CD4-positive, alpha-beta memory T cell (primary cell): Measurements from ENCODE around the gene PRPF4. TPM values are rescaled to one million over a fixed set of nuclear protein-coding genes. Genes with fewer than 3 reads are reported as not detected.

Experiments
- CTCF ChIA-PET: fragments of 350-600 bp; sonication (Branson Sonifier 250); formaldehyde crosslinking; loops from one replicate; lab custom pipeline; 2021; ENCODE audit warnings: inconsistent platforms; ENCODE audit not compliant: partially characterized antibody; lab: Charles Lee
- POLR2A ChIA-PET: fragments of 350-600 bp; sonication (Branson Sonifier 250); formaldehyde crosslinking; loops from one replicate; lab custom pipeline; 2021; ENCODE audit not compliant: partially characterized antibody; lab: Charles Lee
- DNase-seq, 5 donors: peaks; one replicate each; pipeline versions ENCODE4 v3.0.0 to v3.0.0-alpha.2; 2020 to 2022; ENCODE audit warnings: mixed read lengths in 1 of 5
- H3K27ac ChIP-seq: one replicate; pipeline ENCODE4 v1.7.0; 2013; ENCODE audit warnings: low read depth, low read length
- H3K27me3 ChIP-seq: 2 replicates; pipeline ENCODE4 v1.7.0; 2013; ENCODE audit warnings: mild to moderate bottlenecking, low read length, moderate library complexity; ENCODE audit not compliant: insufficient read depth
- H3K36me3 ChIP-seq: 2 replicates; pipeline ENCODE4 v1.7.0; 2013; ENCODE audit warnings: mild to moderate bottlenecking, low read length, moderate library complexity; ENCODE audit not compliant: insufficient read depth
- H3K4me1 ChIP-seq: 2 replicates; pipeline ENCODE4 v1.7.0; 2013; ENCODE audit warnings: mild to moderate bottlenecking, low read length, moderate library complexity; ENCODE audit not compliant: insufficient read depth
- H3K4me3 ChIP-seq, 2 donors: one replicate each; pipeline ENCODE4 v1.7.0; 2013; ENCODE audit warnings: low read length in 2 of 2, mild to moderate bottlenecking in 1 of 2
- H3K9me3 ChIP-seq, 2 donors: one replicate each; pipeline ENCODE4 v1.7.0; 2013; ENCODE audit warnings: low read length in 2 of 2, control low read depth in 1 of 2; ENCODE audit not compliant: control insufficient read depth in 1 of 2
- H3K27ac Mint-ChIP-seq, 7 donors: one replicate each; pipeline ENCODE4 v1.8.0; 2020 to 2021; ENCODE audit warnings: mixed read lengths in 7 of 7, mild to moderate bottlenecking in 6 of 7, inconsistent platforms in 3 of 7, moderate library complexity in 3 of 7
- H3K27me3 Mint-ChIP-seq, 2 donors: one replicate each; pipeline ENCODE4 v1.8.0; 2020 to 2021; ENCODE audit warnings: mixed read lengths in 2 of 2
- H3K36me3 Mint-ChIP-seq, 2 donors: one replicate each; pipeline ENCODE4 v1.8.0; 2020 to 2021; ENCODE audit warnings: mixed read lengths in 2 of 2, inconsistent platforms in 1 of 2, mild to moderate bottlenecking in 1 of 2
- H3K4me1 Mint-ChIP-seq, 4 donors: one replicate each; pipeline ENCODE4 v1.8.0; 2020 to 2021; ENCODE audit warnings: mixed read lengths in 4 of 4, mild to moderate bottlenecking in 1 of 4
- H3K4me3 Mint-ChIP-seq, 8 donors: one replicate each; pipeline ENCODE4 v1.8.0; 2020 to 2021; ENCODE audit warnings: mixed read lengths in 8 of 8, mild to moderate bottlenecking in 7 of 8, moderate library complexity in 6 of 8, inconsistent platforms in 3 of 8
- H3K9me3 Mint-ChIP-seq, 8 donors: one replicate each; pipeline ENCODE4 v1.8.0; 2020 to 2021; ENCODE audit warnings: mixed read lengths in 8 of 8, mild to moderate bottlenecking in 5 of 8, inconsistent platforms in 3 of 8, moderate library complexity in 1 of 8
- intact Hi-C: fragments of 100-400 bp; cut with micrococcal nuclease; formaldehyde crosslinking; loops from one replicate; pipeline ENCODE4 v1.15.1; 2023
- polyA plus RNA-seq, 2 donors: library from polyadenylated mRNA; unstranded; fragments of 300-500 nt; fragmentation: Illumina TruSeq; gene quantifications; one replicate each; pipeline ENCODE4 v1.2.3, GENCODE V29; 2021
- total RNA-seq, 2 experiments: library from RNA; stranded (reverse); gene quantifications; one replicate each; pipeline ENCODE4 v1.2.3, GENCODE V29; 2021

PRPF4 gene
- total and polyA plus RNA-seq, 4 experiments from 2014 or later = 19.2 to 25.7 (median 21.9) TPM

DNA sequence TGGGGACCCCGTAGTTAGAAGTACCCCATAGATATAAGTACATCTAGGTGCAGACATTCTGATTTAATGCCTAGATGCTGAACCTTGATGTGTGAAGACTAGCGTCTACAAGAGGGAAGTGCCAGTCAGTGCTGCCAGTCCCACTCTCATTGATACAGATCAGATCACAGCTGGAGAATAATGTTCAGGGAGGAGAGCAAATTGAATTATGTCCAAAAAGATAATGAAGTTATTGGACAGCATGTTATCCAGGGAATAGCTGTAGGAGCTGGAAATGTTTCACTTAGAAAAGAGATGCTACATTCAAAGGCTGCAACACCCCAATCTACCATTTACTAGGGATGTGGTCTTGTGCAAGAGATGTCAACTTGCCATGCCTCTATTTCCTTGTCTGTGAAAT is 43.6 kb downstream of the PRPF4 start:
- no peaks in the 10 kb centered on the region for H3K9me3 Mint-ChIP-seq
- Histone ChIP-seq H3K27me3 (no peaks in the 10 kb centered on the region), H3K9me3 (no peaks in the 10 kb centered on the region), H3K4me1 (no peaks in the 10 kb centered on the region), H3K4me3 (no peak overlapping the region), H3K27ac (no peak overlapping the region), H3K36me3 (no peaks in the 10 kb centered on the region)
- intact Hi-C loops = no loop called here
- ChIA-PET POLR2A (no interaction called here), CTCF (interaction anchor here (0.8 to 1.7 kb wide), 3 partner anchors 11 to 82 kb away, joined by 3 to 5 read pairs (median 3); partner anchors contain the start of gene ALAD)
- DNase-seq = no peak
- no peaks in the 10 kb centered on the region for H3K4me1 Mint-ChIP-seq
- H3K4me3 Mint-ChIP-seq = no peak overlapping the region
- peaks cover 0 to 3% of the 10 kb centered on the region in 2 donors for H3K36me3 Mint-ChIP-seq
- H3K27ac Mint-ChIP-seq = no peak overlapping the region
- H3K27me3 Mint-ChIP-seq = no peaks in the 10 kb centered on the region

DNA sequence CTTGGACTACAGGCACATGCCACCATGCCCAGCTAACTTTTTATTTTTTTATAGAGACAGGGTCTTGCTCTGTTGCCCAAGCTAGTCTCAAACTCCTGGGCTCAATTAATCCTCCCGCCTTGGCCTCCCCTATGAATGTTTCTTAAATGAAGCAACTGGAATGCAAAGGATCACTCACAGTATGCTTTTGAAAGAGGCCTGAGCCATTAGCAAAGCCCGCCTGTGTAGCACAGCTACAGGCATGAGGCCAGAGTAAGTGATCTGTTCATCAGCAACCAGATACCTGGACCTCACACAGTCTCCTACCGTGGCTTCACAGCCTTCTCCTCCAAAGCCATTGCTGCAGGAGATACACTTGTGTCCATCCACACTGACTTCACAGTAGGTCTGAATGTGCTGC is 44.6 kb downstream of the PRPF4 start:
- no peak for DNase-seq
- ChIA-PET POLR2A (no interaction called here), CTCF (interaction anchor here (0.8 to 1.7 kb wide), 3 partner anchors 10 to 81 kb away, joined by 3 to 5 read pairs (median 3); partner anchors contain the start of gene ALAD)
- no peaks in the 10 kb centered on the region for H3K4me1 ChIP-seq
- Mint-ChIP-seq H3K9me3 (no peaks in the 10 kb centered on the region), H3K27me3 (no peaks in the 10 kb centered on the region), H3K4me3 (no peak overlapping the region), H3K4me1 (no peaks in the 10 kb centered on the region), H3K27ac (no peak overlapping the region), H3K36me3 (peaks cover 0 to 3% of the 10 kb centered on the region in 2 donors)
- intact Hi-C loops = no loop called here
- no peak overlapping the region for H3K4me3 ChIP-seq
- H3K36me3 ChIP-seq = no peaks in the 10 kb centered on the region
- H3K27me3 ChIP-seq = no peaks in the 10 kb centered on the region
- H3K27ac ChIP-seq = no peak overlapping the region
- no peaks in the 10 kb centered on the region for H3K9me3 ChIP-seq

DNA sequence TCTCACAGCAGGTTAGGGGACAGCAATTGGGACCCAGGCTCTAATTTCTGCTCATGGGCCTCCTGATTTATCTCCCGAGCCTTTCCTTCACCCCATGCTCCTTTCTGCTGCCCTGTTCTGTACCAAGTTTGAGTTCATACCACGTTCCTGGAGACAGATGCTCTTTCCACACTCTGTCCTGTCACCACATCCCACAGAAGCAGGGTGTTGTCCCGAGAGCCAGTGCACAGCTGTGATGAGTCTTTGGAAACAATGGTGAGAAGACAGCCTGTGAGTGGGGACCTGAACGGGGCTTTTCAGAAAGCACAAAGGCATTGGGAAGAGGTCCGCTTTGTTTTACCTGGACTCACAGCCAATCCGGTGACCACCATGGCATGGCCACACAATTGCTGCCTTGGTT is 47.2 kb downstream of the PRPF4 start:
- POLR2A ChIA-PET = no interaction called here

DNA sequence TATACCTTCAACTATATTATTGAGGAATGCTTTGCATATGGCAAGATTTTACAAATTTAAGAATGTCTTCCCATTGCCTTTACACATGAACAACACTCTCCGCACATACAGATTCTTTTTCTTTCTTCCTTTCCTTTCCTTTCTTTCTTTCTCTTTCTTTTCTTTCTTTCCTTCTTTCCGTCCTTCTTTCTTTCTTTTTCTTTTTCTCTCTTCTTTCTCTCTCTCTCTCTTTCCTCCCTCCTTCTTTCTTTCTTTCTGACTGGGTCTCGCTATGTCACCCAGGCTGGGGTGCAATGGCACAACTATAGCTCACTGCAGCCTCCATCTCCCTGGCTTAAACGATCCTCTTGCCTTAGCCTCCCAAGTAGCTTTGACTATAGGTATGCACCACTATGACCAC is 50.8 kb downstream of the PRPF4 start:
- intact Hi-C loops = no loop called here
- Histone ChIP-seq H3K9me3 (no peaks in the 10 kb centered on the region), H3K4me3 (no peak overlapping the region), H3K27ac (no peak overlapping the region), H3K36me3 (no peaks in the 10 kb centered on the region), H3K27me3 (no peaks in the 10 kb centered on the region), H3K4me1 (no peaks in the 10 kb centered on the region)
- Mint-ChIP-seq H3K9me3 (no peaks in the 10 kb centered on the region), H3K4me1 (no peaks in the 10 kb centered on the region), H3K27me3 (peaks cover 0 to 2% of the 10 kb centered on the region in 2 donors), H3K36me3 (no peaks in the 10 kb centered on the region), H3K27ac (no peak overlapping the region), H3K4me3 (no peak overlapping the region)
- CTCF ChIA-PET = no interaction called here
- POLR2A ChIA-PET = no interaction called here
- no peak for DNase-seq

More for the DNA sequence above, 47.2 kb downstream of the PRPF4 start:
- H3K27ac Mint-ChIP-seq = peak overlapping the region in 1 of 7 donors; percentile 74
- H3K27me3 Mint-ChIP-seq = no peaks in the 10 kb centered on the region
- intact Hi-C loops = no loop called here
- no peak overlapping the region for H3K4me3 Mint-ChIP-seq
- Histone ChIP-seq H3K4me1 (no peaks in the 10 kb centered on the region), H3K27me3 (no peaks in the 10 kb centered on the region), H3K36me3 (no peaks in the 10 kb centered on the region), H3K9me3 (no peaks in the 10 kb centered on the region), H3K27ac (no peak overlapping the region), H3K4me3 (no peak overlapping the region)
- no peaks in the 10 kb centered on the region for H3K4me1 Mint-ChIP-seq
- CTCF ChIA-PET = no interaction called here
- peaks cover 0 to 3% of the 10 kb centered on the region in 2 donors for H3K36me3 Mint-ChIP-seq
- H3K9me3 Mint-ChIP-seq = no peaks in the 10 kb centered on the region
- DNase-seq = no peak

- Mint-ChIP-seq H3K4me3 (no peak overlapping the region), H3K9me3 (no peaks in the 10 kb centered on the region), H3K4me1 (no peaks in the 10 kb centered on the region), H3K36me3 (no peaks in the 10 kb centered on the region), H3K27me3 (peaks cover 0 to 2% of the 10 kb centered on the region in 2 donors), H3K27ac (no peak overlapping the region)
- no peak for DNase-seq
- ChIA-PET CTCF (no interaction called here), POLR2A (no interaction called here)
- Histone ChIP-seq H3K9me3 (no peaks in the 10 kb centered on the region), H3K4me3 (no peak overlapping the region), H3K27ac (no peak overlapping the region), H3K4me1 (no peaks in the 10 kb centered on the region), H3K27me3 (no peaks in the 10 kb centered on the region), H3K36me3 (no peaks in the 10 kb centered on the region)
- intact Hi-C loops = no loop called here
These were observed 52.8 kb downstream of the PRPF4 start for GRCh38 chr9:113328045-113328782.

DNA sequence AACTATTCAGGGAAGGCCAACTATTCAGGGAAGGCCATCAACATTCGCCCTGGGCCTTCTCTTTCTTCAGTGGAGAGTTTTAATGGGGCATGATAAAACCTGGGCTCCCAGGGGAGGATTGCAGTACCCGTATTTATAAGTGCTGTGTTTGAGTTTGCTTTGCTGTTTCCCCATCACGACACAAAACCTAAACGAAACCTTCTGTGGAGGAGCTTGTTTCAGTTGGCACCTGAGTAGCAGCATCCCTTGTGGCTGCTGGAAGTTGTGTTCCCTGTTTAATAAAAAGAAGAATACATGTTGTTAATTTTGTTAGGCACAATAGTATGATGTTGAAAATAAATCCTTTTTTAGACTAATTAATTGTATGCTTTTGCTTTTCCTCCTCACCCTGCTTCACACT is 56.3 kb downstream of the PRPF4 start:
- no peaks in the 10 kb centered on the region for H3K36me3 ChIP-seq
- no peak overlapping the region for H3K4me3 ChIP-seq
- Mint-ChIP-seq H3K4me3 (no peak overlapping the region), H3K9me3 (no peaks in the 10 kb centered on the region), H3K4me1 (no peaks in the 10 kb centered on the region), H3K27ac (no peak overlapping the region), H3K27me3 (peaks cover 0 to 2% of the 10 kb centered on the region in 2 donors), H3K36me3 (no peaks in the 10 kb centered on the region)
- no peaks in the 10 kb centered on the region for H3K27me3 ChIP-seq
- intact Hi-C loops = no loop called here
- ChIA-PET POLR2A (no interaction called here), CTCF (no interaction called here)
- no peaks in the 10 kb centered on the region for H3K9me3 ChIP-seq
- DNase-seq = no peak
- no peaks in the 10 kb centered on the region for H3K4me1 ChIP-seq
- H3K27ac ChIP-seq = no peak overlapping the region

DNA sequence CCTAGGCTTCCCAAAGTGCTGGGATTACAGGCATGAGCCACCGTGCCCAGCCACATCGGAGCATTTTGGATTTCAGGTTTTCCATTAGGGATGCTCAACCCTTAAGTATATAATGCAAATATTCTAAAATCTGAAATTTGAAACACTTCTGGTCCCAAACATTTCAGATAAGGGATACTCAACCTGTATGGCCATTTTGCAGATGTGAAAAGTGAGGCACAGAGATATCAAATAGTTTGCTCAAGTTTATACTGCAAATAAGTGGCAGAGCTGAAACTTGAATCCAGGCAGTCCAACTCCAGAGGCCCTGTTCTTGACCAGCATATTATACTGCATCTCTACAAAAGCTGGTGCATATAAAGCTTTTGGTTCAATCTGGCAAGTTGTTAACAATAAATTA is 62.3 kb downstream of the PRPF4 start:
- no peak overlapping the region for H3K27ac Mint-ChIP-seq
- POLR2A ChIA-PET = no interaction called here

More for the DNA sequence above, 62.3 kb downstream of the PRPF4 start:
- Histone ChIP-seq H3K4me3 (no peak overlapping the region), H3K27ac (no peak overlapping the region), H3K36me3 (no peaks in the 10 kb centered on the region), H3K27me3 (no peaks in the 10 kb centered on the region), H3K9me3 (no peaks in the 10 kb centered on the region), H3K4me1 (peaks cover 10% of the 10 kb centered on the region)
- CTCF ChIA-PET = interaction anchor here (1.2 kb wide), 1 partner anchor 64 kb away, joined by 9 read pairs; no protein-coding TSS in a partner anchor
- Mint-ChIP-seq H3K9me3 (no peaks in the 10 kb centered on the region), H3K27me3 (peaks cover 1 to 4% of the 10 kb centered on the region in 2 donors), H3K4me1 (peaks cover 7 to 23% (median 14%) of the 10 kb centered on the region in 4 donors), H3K36me3 (no peaks in the 10 kb centered on the region), H3K4me3 (no peak overlapping the region)
- intact Hi-C loops = no loop called here
- DNase-seq = no peak
